Suprapubic skin (tissue), 4 donors: Measurements from ENCODE around the gene NAALADL2. TPM values are rescaled to one million over a fixed set of nuclear protein-coding genes. Genes with fewer than 3 reads are reported as not detected.

ENCODE experiments used
- DNase-seq, 2 donors: peaks; one replicate each; pipeline ENCODE4 v3.0.0-alpha.2; 2019; ENCODE audit warnings: low spot score in 2 of 2
- H3K27ac ChIP-seq: fragments of 200-600 bp; sonication (generic); one replicate; pipeline ENCODE4 v1.5.1; 2019
- H3K27me3 ChIP-seq: fragments of 200-600 bp; sonication (generic); one replicate; pipeline ENCODE4 v1.5.1; 2019
- H3K36me3 ChIP-seq: fragments of 200-600 bp; sonication (generic); one replicate; pipeline ENCODE4 v1.5.1; 2019
- H3K4me1 ChIP-seq: fragments of 200-600 bp; sonication (generic); one replicate; pipeline ENCODE4 v1.5.1; 2019
- H3K4me3 ChIP-seq: fragments of 200-600 bp; sonication (generic); one replicate; pipeline ENCODE4 v1.5.1; 2019; ENCODE audit warnings: mild to moderate bottlenecking
- H3K9me3 ChIP-seq: fragments of 200-600 bp; sonication (generic); one replicate; pipeline ENCODE4 v1.5.1; 2019
- CTCF ChIP-seq, 2 donors: fragments of 200-600 bp in 1 of 2; fragments of 450-650 bp in 1 of 2; sonication (generic) in 1 of 2; IDR thresholded peaks; one replicate each; pipeline ENCODE4 v1.5.1; 2016 to 2019; ENCODE audit warnings: antibody characterized with exemption in 2 of 2, mild to moderate bottlenecking in 1 of 2, moderate library complexity in 1 of 2
- EP300 ChIP-seq: sonication (generic); formaldehyde crosslinking; IDR thresholded peaks from one replicate; pipeline ENCODE4 v1.6.1; 2017; ENCODE audit warnings: antibody characterized with exemption
- POLR2A ChIP-seq, 2 donors: fragments of 450-650 bp; IDR thresholded peaks; one replicate each; pipeline ENCODE4 v1.6.1; 2017; ENCODE audit warnings: antibody characterized with exemption in 2 of 2, mild to moderate bottlenecking in 2 of 2, moderate library complexity in 2 of 2
- POLR2AphosphoS5 ChIP-seq, 3 donors: sonication (generic); formaldehyde crosslinking; IDR thresholded peaks; one replicate each; pipeline ENCODE4 v1.6.1; 2017; ENCODE audit warnings: antibody characterized with exemption in 3 of 3
- WGBS: methylation state at CpG from one replicate; pipeline ENCODE4 v1.1.5; 2018; 5-methylcytosine and 5-hydroxymethylcytosine counted together
- total RNA-seq, 4 donors: library from RNA; depleted of rRNA; stranded (reverse); fragments of >200 nt; gene quantifications; one replicate each; pipeline ENCODE4 v1.1.0, GENCODE V29; 2016

NAALADL2 gene
- total RNA-seq, 4 donors from 2014 or later = 4.0 to 10.5 (median 8.5) TPM

GRCh38 chr3:174958671-174959328 lies 99.7 kb downstream of the NAALADL2 start:
- DNase-seq = no peak
- Histone ChIP-seq H3K27ac (no peak overlapping the region), H3K27me3 (no peaks in the 10 kb centered on the region), H3K9me3 (no peaks in the 10 kb centered on the region), H3K4me3 (no peak overlapping the region), H3K4me1 (peaks cover 39% of the 10 kb centered on the region), H3K36me3 (no peaks in the 10 kb centered on the region)
- WGBS = 39% methylated on average over 5 of the region's 5 CpGs
- TF ChIP-seq CTCF (IDR thresholded peaks at IDR 0.05) (no peak), EP300 (no peak)

GRCh38 chr3:174959556-174960065 lies 100.5 kb downstream of the NAALADL2 start:
- Histone ChIP-seq H3K36me3 (no peaks in the 10 kb centered on the region), H3K4me1 (peaks cover 39% of the 10 kb centered on the region), H3K27me3 (no peaks in the 10 kb centered on the region), H3K9me3 (no peaks in the 10 kb centered on the region), H3K4me3 (no peak overlapping the region), H3K27ac (no peak overlapping the region)
- no peak for DNase-seq
- WGBS = 81% methylated on average over 4 of the region's 4 CpGs
- TF ChIP-seq EP300 (no peak), CTCF (IDR thresholded peaks at IDR 0.05) (no peak), POLR2AphosphoS5 (IDR thresholded peaks at IDR 0.05) (no peak), POLR2A (IDR thresholded peaks at IDR 0.05) (no peak)

- WGBS = 96% methylated on average over 1 of the region's 1 CpG
- TF ChIP-seq POLR2A (IDR thresholded peaks at IDR 0.05) (no peak), POLR2AphosphoS5 (IDR thresholded peaks at IDR 0.05) (no peak), EP300 (no peak)
- no peak for DNase-seq
- Histone ChIP-seq H3K4me1 (peaks cover 31% of the 10 kb centered on the region), H3K27me3 (no peaks in the 10 kb centered on the region), H3K9me3 (no peaks in the 10 kb centered on the region), H3K36me3 (no peaks in the 10 kb centered on the region), H3K4me3 (no peak overlapping the region), H3K27ac (no peak overlapping the region)
These were observed 101.8 kb downstream of the NAALADL2 start for GRCh38 chr3:174960898-174961297.

- Histone ChIP-seq H3K27me3 (no peaks in the 10 kb centered on the region), H3K27ac (no peak overlapping the region), H3K36me3 (no peaks in the 10 kb centered on the region), H3K4me3 (no peak overlapping the region), H3K4me1 (peaks cover 2% of the 10 kb centered on the region), H3K9me3 (no peaks in the 10 kb centered on the region)
- 69% methylated on average over 5 of the region's 5 CpGs for WGBS
- no peak for TF ChIP-seq POLR2A (IDR thresholded peaks at IDR 0.05)
- TF ChIP-seq CTCF (IDR thresholded peaks at IDR 0.05) = no peak
- TF ChIP-seq POLR2AphosphoS5 (IDR thresholded peaks at IDR 0.05) = no peak
- no peak for TF ChIP-seq EP300
- no peak for DNase-seq
These were observed 114.3 kb downstream of the NAALADL2 start for GRCh38 chr3:174973465-174973864.

- no peak for TF ChIP-seq EP300
- TF ChIP-seq POLR2AphosphoS5 (IDR thresholded peaks at IDR 0.05) = no peak
- TF ChIP-seq POLR2A (IDR thresholded peaks at IDR 0.05) = no peak
- no peak for TF ChIP-seq CTCF (IDR thresholded peaks at IDR 0.05)
- H3K36me3 ChIP-seq = no peaks in the 10 kb centered on the region
These were observed 127.6 kb downstream of the NAALADL2 start for GRCh38 chr3:174986685-174987084.

More at GRCh38 chr3:174986685-174987084, 127.6 kb downstream of the NAALADL2 start:
- Histone ChIP-seq H3K4me3 (no peak overlapping the region), H3K27ac (no peak overlapping the region), H3K4me1 (no peaks in the 10 kb centered on the region), H3K9me3 (no peaks in the 10 kb centered on the region), H3K27me3 (no peaks in the 10 kb centered on the region)
- no peak for DNase-seq
